Measurements from ENCODE around the gene ARRDC2.

GRCh38 chr19:17966129-17966483 is 41.9 kb upstream of the ARRDC2 start:
- TF ChIP-seq CTCF (IDR thresholded peaks at IDR 0.05): no peak
- TF ChIP-seq POLR2A (IDR thresholded peaks at IDR 0.05): no peak
- no peak for TF ChIP-seq EP300 (IDR thresholded peaks at IDR 0.05)

All from tibial nerve (tissue), 4 donors.